K562 (cell line): ENCODE results near the gene LPIN1. TPM values are rescaled to one million over a fixed set of nuclear protein-coding genes. Genes with fewer than 3 reads are reported as not detected.

Experiments
- ATAC-seq: fragments of 200-7000 bp; cut with Tn5 transposase; 3 replicates; pipeline ENCODE4 v1.9.1; 2020; ENCODE audit warnings: moderate library complexity
- BruUV-seq: library from RNA; stranded (reverse); fragments of 400-500 nt; replicated peaks from 2 replicates; lab custom pipeline; 2021; lab: Mats Ljungman, UMichigan
- CTCF ChIA-PET: fragments of 300-600 bp; formaldehyde crosslinking; extraction: SDS; loops from one replicate; lab custom pipeline; 2021; ENCODE audit warnings: low intra/inter-chr PET ratio; lab: Yijun Ruan, JAX
- POLR2A ChIA-PET: fragments of 300-600, 350-650 bp; sonication (Branson Sonifier 250); formaldehyde crosslinking; extraction: SDS; loops from one replicate; lab custom pipeline; 2021; ENCODE audit warnings: antibody characterized with exemption, inconsistent platforms; lab: Yijun Ruan, JAX
- DNase-seq, 4 experiments: peaks; one replicate each; pipeline versions ENCODE4 v3.0.0 to v3.0.0-alpha.2; 2011 to 2018; ENCODE audit warnings: low spot score in 3 of 4, mixed read lengths in 3 of 4; ENCODE audit errors: extremely low read depth in 1 of 4
- FAIRE-seq: peaks from 2 replicates; lab custom pipeline; 2011; peaks lifted over from hg19 to GRCh38; lab: Jason Lieb, UNC
- H2AFZ ChIP-seq: 2 replicates; pipeline ENCODE4 v1.6.0; 2011; ENCODE audit warnings: low read depth, low read length, control low read depth, inconsistent platforms
- H3K27ac ChIP-seq: fragments of 200-600 bp; 3 replicates; pipeline ENCODE4 v1.8.0; 2011; ENCODE audit warnings: low read depth, mild to moderate bottlenecking, control low read depth, inconsistent platforms, low read length, moderate library complexity, mixed read lengths; ENCODE audit errors: extremely low read depth
- H3K27me3 ChIP-seq, 2 experiments: fragments of 300-600 bp in 1 of 2; 2 replicates in 1 of 2; 3 replicates in 1 of 2; pipeline versions ENCODE4 v1.6.0 to v1.8.0; 2011; ENCODE audit warnings: inconsistent platforms in 2 of 2, low read length in 2 of 2, mild to moderate bottlenecking in 1 of 2, mixed read lengths in 1 of 2, moderate library complexity in 1 of 2; ENCODE audit not compliant: control insufficient read depth in 2 of 2, insufficient read depth in 2 of 2
- H3K36me3 ChIP-seq: fragments of 300-600 bp; 3 replicates; pipeline ENCODE4 v1.8.0; 2011; ENCODE audit warnings: mild to moderate bottlenecking, low read length, inconsistent platforms; ENCODE audit not compliant: control insufficient read depth, insufficient read depth
- H3K4me1 ChIP-seq, 2 experiments: fragments of 200-600 bp in 1 of 2; replicated peaks in 1 of 2; 2 replicates in 1 of 2; 3 replicates in 1 of 2; pipeline versions ENCODE4 v1.5.1 to v1.8.0; 2011; ENCODE audit warnings: inconsistent platforms in 2 of 2, low read length in 2 of 2, mild to moderate bottlenecking in 1 of 2, mixed read lengths in 1 of 2, moderate library complexity in 1 of 2; ENCODE audit not compliant: control insufficient read depth in 2 of 2, insufficient read depth in 2 of 2
- H3K4me2 ChIP-seq: 2 replicates; pipeline ENCODE4 v1.6.1; 2011; ENCODE audit warnings: low read length, control low read depth, inconsistent platforms, mixed read lengths; ENCODE audit not compliant: insufficient read depth
- H3K4me3 ChIP-seq: fragments of 200-600 bp; sonication (generic), shearing (Covaris generic); 2 replicates; pipeline ENCODE4 v1.5.1; 2016; ENCODE audit warnings: control low read depth, inconsistent platforms
- H3K79me2 ChIP-seq: fragments of 200-600 bp; 3 replicates; pipeline ENCODE4 v1.8.0; 2011; ENCODE audit warnings: low read length, inconsistent platforms; ENCODE audit not compliant: control insufficient read depth, insufficient read depth
- H3K9ac ChIP-seq, 2 experiments: 2 replicates each; pipeline versions ENCODE4 v1.6.0 to v1.6.1; 2011; ENCODE audit warnings: low read depth in 2 of 2, low read length in 2 of 2, control low read depth in 1 of 2, inconsistent platforms in 1 of 2, mild to moderate bottlenecking in 1 of 2, mixed read lengths in 1 of 2; ENCODE audit not compliant: insufficient read depth in 1 of 2
- H3K9me1 ChIP-seq: one replicate; pipeline ENCODE4 v1.6.0; 2011; ENCODE audit warnings: inconsistent platforms, mild to moderate bottlenecking, low read length, moderate library complexity; ENCODE audit not compliant: control insufficient read depth, insufficient read depth
- H3K9me3 ChIP-seq: replicated peaks from 2 replicates; pipeline ENCODE4 v1.5.1; 2011; ENCODE audit warnings: low read depth, low read length, inconsistent platforms; ENCODE audit not compliant: control insufficient read depth, insufficient read depth
- H4K20me1 ChIP-seq: replicated peaks from 2 replicates; pipeline ENCODE4 v1.6.1; 2011; ENCODE audit warnings: low read length, inconsistent platforms, mixed read lengths; ENCODE audit not compliant: control insufficient read depth, insufficient read depth
- ATF7 ChIP-seq: fragments of 450-650 bp; IDR thresholded peaks from 2 replicates; pipeline ENCODE4 v1.7.1; 2014; ENCODE audit warnings: mild to moderate bottlenecking, moderate library complexity
- CHD1 ChIP-seq: fragments of 200-600 bp; sonication (generic); IDR thresholded peaks from one replicate; pipeline ENCODE4 v1.6.1; 2012; ENCODE audit warnings: mild to moderate bottlenecking, moderate library complexity, low read length, inconsistent platforms
- DNMT1 ChIP-seq: fragments of 450-650 bp; IDR thresholded peaks from 2 replicates; pipeline ENCODE4 v1.6.1; 2016; ENCODE audit warnings: antibody characterized with exemption, mild to moderate bottlenecking
- ESRRA ChIP-seq: fragments of 450-650 bp; IDR thresholded peaks from 2 replicates; pipeline ENCODE4 v1.6.1; 2014; ENCODE audit warnings: low read depth, mild to moderate bottlenecking, moderate library complexity, borderline replicate concordance
- FOXP1 ChIP-seq: sonication (generic); formaldehyde crosslinking; IDR thresholded peaks from 2 replicates; pipeline ENCODE4 v1.8.0; 2022; ENCODE audit warnings: mild to moderate bottlenecking, missing genetic modification reagents
- GABPA ChIP-seq: fragments of 200-800 bp; sonication (Bioruptor generic); conservative IDR thresholded peaks from 2 replicates; pipeline ENCODE4 v1.6.1; 2016; ENCODE audit warnings: low read depth, missing genetic modification characterization, missing compliant biosample characterization
- MED1 ChIP-seq: sonication (generic); formaldehyde crosslinking; IDR thresholded peaks from 2 replicates; pipeline ENCODE4 v1.8.1; 2023; ENCODE audit warnings: missing genetic modification reagents, borderline replicate concordance
- MLLT1 ChIP-seq, 2 experiments: fragments of 450-650 bp; IDR thresholded peaks; 2 replicates each; pipeline ENCODE4 v1.6.1; 2016
- PPARD ChIP-seq: fragments of 250-450 bp; sonication (Bioruptor Pico); IDR thresholded peaks from 2 replicates; pipeline ENCODE4 v1.8.0; 2022; ENCODE audit warnings: inconsistent platforms, mild to moderate bottlenecking, moderate library complexity
- RBM39 ChIP-seq: fragments of 200-400 bp; formaldehyde crosslinking; optimal IDR thresholded peaks from 2 replicates; pipeline ENCODE3; 2018; ENCODE audit warnings: low read depth, low read length
- RUNX1 ChIP-seq: sonication (generic); IDR thresholded peaks from 2 replicates; pipeline ENCODE4 v1.6.1; 2016; ENCODE audit warnings: antibody characterized with exemption, low read depth
- ZBTB1 ChIP-seq: sonication (generic); formaldehyde crosslinking; IDR thresholded peaks from 2 replicates; pipeline ENCODE4 v1.8.1; 2023; ENCODE audit warnings: missing genetic modification reagents, low read depth, mild to moderate bottlenecking, borderline replicate concordance
- ZC3H4 ChIP-seq: sonication (generic); formaldehyde crosslinking; IDR thresholded peaks from 2 replicates; pipeline ENCODE4 v1.9.0; 2021; ENCODE audit warnings: missing genetic modification reagents, borderline replicate concordance
- ZNF121 ChIP-seq: sonication (generic); formaldehyde crosslinking; conservative IDR thresholded peaks from 2 replicates; pipeline ENCODE4 v1.8.0; 2022; ENCODE audit warnings: missing genetic modification reagents
- ZNF140 ChIP-seq: fragments of 250-450 bp; sonication (Bioruptor Pico); IDR thresholded peaks from 2 replicates; pipeline ENCODE4 v1.8.0; 2021; ENCODE audit warnings: moderate library complexity, mild to moderate bottlenecking, inconsistent platforms
- ZNF175 ChIP-seq: fragments of 200-800 bp; sonication (Bioruptor generic); IDR thresholded peaks from 2 replicates; pipeline ENCODE4 v1.6.1; 2016; ENCODE audit warnings: low read depth, mild to moderate bottlenecking, missing genetic modification characterization, missing compliant biosample characterization
- ZNF232 ChIP-seq: sonication (generic); formaldehyde crosslinking; IDR thresholded peaks from 2 replicates; pipeline ENCODE4 v1.8.0; 2022; ENCODE audit warnings: mild to moderate bottlenecking, missing genetic modification reagents
- ZNF384 ChIP-seq: IDR thresholded peaks from 2 replicates; pipeline ENCODE4 v1.6.1; 2012; ENCODE audit warnings: low read depth, low read length, improper control_type of control experiment
- ZNF41 ChIP-seq: fragments of 250-450 bp; sonication (Bioruptor Pico); conservative IDR thresholded peaks from 2 replicates; pipeline ENCODE4 v1.4.0; 2020; ENCODE audit warnings: mild to moderate bottlenecking
- WGBS: fragments of 100-300 bp; shearing (Covaris generic); methylation state at CpG from one replicate; pipeline ENCODE4 v1.1.6; 2016; ENCODE audit warnings: low coverage, mixed read lengths; ENCODE audit not compliant: insufficient coverage; ENCODE audit errors: missing lambda C conversion rate; 5-methylcytosine and 5-hydroxymethylcytosine counted together
- in situ Hi-C: fragments of 300-500 bp; cut with MboI; formaldehyde crosslinking; loops from 4 replicates; pipeline ENCODE4 v1.15.0; 2018; ENCODE audit warnings: inconsistent platforms, mixed read lengths
- intact Hi-C: fragments of 100-400 bp; cut with micrococcal nuclease; formaldehyde crosslinking; loops from 2 replicates; pipeline ENCODE4 v1.14.2; 2022
- polyA plus RNA-seq, 8 experiments: library from polyadenylated mRNA; depleted of rRNA in 4 of 8; stranded (reverse) in 5 of 8; unstranded in 3 of 8; fragments of >200 nt; fragmentation: Nextera tagmentation in 2 of 8; fragmentation: Illumina TruSeq in 1 of 8; extraction: Ambion mirVana in 2 of 8; extraction: Trizol in 1 of 8; gene quantifications; 2 replicates each; pipeline versions ENCODE4 v1.2.1 to v1.2.3, GENCODE V29; 2011 to 2014; ENCODE audit warnings: inconsistent platforms in 1 of 8, missing spikeins in 1 of 8
- total RNA-seq, 7 experiments: library from RNA; depleted of rRNA in 6 of 7; stranded (reverse); fragments of >200 nt in 6 of 7; fragmentation: Illumina TruSeq in 2 of 7; extraction: Trizol in 2 of 7; gene quantifications; 2 replicates each; pipeline versions ENCODE4 v1.2.1 to v1.2.3, GENCODE V29; 2011 to 2021; ENCODE audit warnings: low replicate concordance in 1 of 7

The LPIN1 gene
- total and polyA plus RNA-seq, 9 of the 15 experiments (the other 6 are each of a cell fraction or from before 2014, with no cell fraction given), result 9.2 to 84.0 (median 27.8) TPM

- Histone ChIP-seq H3K27me3 (no peaks in the 10 kb centered on the region), H3K36me3 (peaks cover 7% of the 10 kb centered on the region; the same call in 2 of the 3 replicates), H3K9ac (peak overlapping the region; percentile 87 to 96), H4K20me1 (peaks cover 17% of the 10 kb centered on the region), H3K79me2 (peaks cover 53% of the 10 kb centered on the region), H3K27ac (peak overlapping the region; percentile 86), H3K9me1 (no peaks in the 10 kb centered on the region), H3K4me3 (peak overlapping the region; percentile 68), H3K4me2 (peak overlapping the region; percentile 97), H3K4me1 (peaks cover 69 to 78% of the 10 kb centered on the region in 2 experiments; a peak in 4 of 5 replicates), H2AFZ (peak overlapping the region; percentile 62), H3K9me3 (peaks cover 5% of the 10 kb centered on the region; the same call in 1 of the 2 replicates)
- in situ Hi-C loops (no loop called here), intact Hi-C loops (no loop called here)
- ATAC-seq, result peak; percentile 41
- no peak for FAIRE-seq
- ChIA-PET POLR2A (interaction anchor here (0.6 to 1.6 kb wide), 4 partner anchors 11 to 994 kb away, joined by 3 to 9 read pairs (median 3); no protein-coding TSS in a partner anchor), CTCF (interaction anchor here (0.6 to 1.2 kb wide), 2 partner anchors 10 to 32 kb away, joined by 3 read pairs; no protein-coding TSS in a partner anchor)
- WGBS, result under 1% methylated on average over 32 of the region's 42 CpGs
- peak in 2 of 4 experiments; percentile 31 to 60 for DNase-seq
- no TSS peak for BruUV-seq
- no peak for TF ChIP-seq RUNX1
- TF ChIP-seq ATF7, result 0 out of 2 replicates have a peak, but pooled peaks have one; percentile 3
- TF ChIP-seq MLLT1 (IDR thresholded peaks at IDR 0.05), result no peak
- TF ChIP-seq RBM39, result no peak
- TF ChIP-seq ZNF232 (CRISPR knock-in tag), result peak; percentile 77; the same call in 1 of the 2 replicates
- peak; percentile 47; the same call in 1 of the 2 replicates for TF ChIP-seq FOXP1 (CRISPR knock-in tag)
- TF ChIP-seq ZNF121 (CRISPR knock-in tag), result peak; percentile 23; the same call in 1 of the 2 replicates
- no peak for TF ChIP-seq DNMT1
- 0 out of 2 replicates have a peak, but pooled peaks have one; percentile 9 for TF ChIP-seq GABPA
- TF ChIP-seq ZNF384, result no peak
- peak; percentile 75 for TF ChIP-seq CHD1
- no peak for TF ChIP-seq ZBTB1 (CRISPR knock-in tag)
- TF ChIP-seq ZNF41 (CRISPR knock-in tag), result no peak
- TF ChIP-seq ZNF175, result no peak
- TF ChIP-seq MED1 (CRISPR knock-in tag), result 0 out of 2 replicates have a peak, but pooled peaks have one; percentile 3
- TF ChIP-seq ESRRA, result peak; percentile 92
- no peak for TF ChIP-seq ZNF140 (CRISPR knock-in tag)
- 0 out of 2 replicates have a peak, but pooled peaks have one; percentile 30 for TF ChIP-seq ZC3H4 (CRISPR knock-in tag)
- no peak for TF ChIP-seq PPARD
Observed at GRCh38 chr2:11746807-11747459, 501 bp downstream of the LPIN1 start.
